Neural crest cell (in vitro differentiated cells): ENCODE measurements around the gene PATE2. TPM values are rescaled to one million over a fixed set of nuclear protein-coding genes. Genes with fewer than 3 reads are reported as not detected.

ENCODE experiments used
- DNase-seq: peaks from one replicate; pipeline ENCODE4 v3.0.0; 2021; ENCODE audit warnings: low read depth, mixed read lengths, low spot score
- H3K27ac Mint-ChIP-seq: one replicate; pipeline ENCODE4 v1.8.0; 2021; ENCODE audit warnings: mild to moderate bottlenecking, mixed read lengths; ENCODE audit not compliant: unreplicated experiment
- H3K27me3 Mint-ChIP-seq: 2 replicates; pipeline ENCODE4 v1.8.0; 2021; ENCODE audit warnings: low read depth, mild to moderate bottlenecking, mixed read lengths
- H3K36me3 Mint-ChIP-seq: 2 replicates; pipeline ENCODE4 v1.8.0; 2021; ENCODE audit warnings: low read depth, mild to moderate bottlenecking, mixed read lengths
- H3K4me1 Mint-ChIP-seq: 2 replicates; pipeline ENCODE4 v1.8.0; 2021; ENCODE audit warnings: mixed read lengths
- H3K4me3 Mint-ChIP-seq: one replicate; pipeline ENCODE4 v1.8.0; 2021; ENCODE audit warnings: mild to moderate bottlenecking, mixed read lengths
- H3K9me3 Mint-ChIP-seq: 2 replicates; pipeline ENCODE4 v1.8.0; 2021; ENCODE audit warnings: mixed read lengths
- CTCF ChIP-seq: fragments of 200-600 bp; sonication (generic); conservative IDR thresholded peaks from 2 replicates; pipeline ENCODE4 v1.5.0; 2021; ENCODE audit warnings: antibody characterized with exemption, mild to moderate bottlenecking
- long read RNA-seq: library from polyadenylated mRNA; unstranded; transcript quantifications from one replicate; pipeline ENCODE4 v2.0.0, GENCODE V29; 2020
- total RNA-seq: library from RNA; stranded (reverse); gene quantifications from 2 replicates; pipeline ENCODE4 v1.2.1, GENCODE V29; 2021

Gene PATE2
- total RNA-seq = 0.70 TPM in 1 of 2 replicates, not detected in the other
- long read RNA-seq = 0 reads

GRCh38 chr11:125778728-125779127 is at the start of gene PATE2:
Gene PATE2 (minus strand): TSS chr11:125778828. CDS start chr11:125778773, 55 bp downstream.
- no peak for DNase-seq
- peaks cover 2% of the 10 kb centered on the region for H3K9me3 Mint-ChIP-seq
- no peaks in the 10 kb centered on the region for H3K4me1 Mint-ChIP-seq
- no peak within 1 kb of the TSS for H3K27ac Mint-ChIP-seq
- no peak for TF ChIP-seq CTCF
- no peaks in the 10 kb centered on the region for H3K36me3 Mint-ChIP-seq
- no peak within 1 kb of the TSS for H3K4me3 Mint-ChIP-seq
- H3K27me3 Mint-ChIP-seq = peaks cover 13% of the 10 kb centered on the region

GRCh38 chr11:125807909-125808308 is 29.3 kb upstream of the PATE2 start:
- no peak overlapping the region for H3K27ac Mint-ChIP-seq
- H3K9me3 Mint-ChIP-seq = peaks cover 6% of the 10 kb centered on the region
- no peaks in the 10 kb centered on the region for H3K4me1 Mint-ChIP-seq
- no peak for TF ChIP-seq CTCF
- no peaks in the 10 kb centered on the region for H3K36me3 Mint-ChIP-seq
- DNase-seq = no peak
- peaks cover 11% of the 10 kb centered on the region for H3K27me3 Mint-ChIP-seq
- H3K4me3 Mint-ChIP-seq = no peak overlapping the region

- TF ChIP-seq CTCF = no peak
- Mint-ChIP-seq H3K4me3 (no peak overlapping the region), H3K27me3 (peaks cover 5% of the 10 kb centered on the region), H3K4me1 (no peaks in the 10 kb centered on the region), H3K36me3 (peaks cover 5% of the 10 kb centered on the region), H3K9me3 (peaks cover 11% of the 10 kb centered on the region), H3K27ac (no peak overlapping the region)
- DNase-seq = no peak
Observed at GRCh38 chr11:125802387-125802786, 23.8 kb upstream of the PATE2 start.

GRCh38 chr11:125799808-125800207 is 21.2 kb upstream of the PATE2 start:
- peaks cover 7% of the 10 kb centered on the region for H3K27me3 Mint-ChIP-seq
- H3K9me3 Mint-ChIP-seq = peaks cover 19% of the 10 kb centered on the region
- no peak for TF ChIP-seq CTCF
- H3K36me3 Mint-ChIP-seq = peaks cover 12% of the 10 kb centered on the region
- no peak for DNase-seq
- H3K4me3 Mint-ChIP-seq = no peak overlapping the region
- no peak overlapping the region for H3K27ac Mint-ChIP-seq
- H3K4me1 Mint-ChIP-seq = no peaks in the 10 kb centered on the region

- Mint-ChIP-seq H3K9me3 (peaks cover 27% of the 10 kb centered on the region), H3K36me3 (peaks cover 15% of the 10 kb centered on the region), H3K4me1 (no peaks in the 10 kb centered on the region), H3K27me3 (peaks cover 10% of the 10 kb centered on the region), H3K27ac (no peak overlapping the region), H3K4me3 (no peak overlapping the region)
- DNase-seq = no peak
- no peak for TF ChIP-seq CTCF
Observed at GRCh38 chr11:125797641-125798040, 19.0 kb upstream of the PATE2 start.

GRCh38 chr11:125790825-125791224 is 12.2 kb upstream of the PATE2 start:
- peaks cover 8% of the 10 kb centered on the region for H3K36me3 Mint-ChIP-seq
- TF ChIP-seq CTCF = no peak
- H3K27ac Mint-ChIP-seq = no peak overlapping the region
- no peaks in the 10 kb centered on the region for H3K4me1 Mint-ChIP-seq
- H3K9me3 Mint-ChIP-seq = peaks cover 22% of the 10 kb centered on the region
- H3K4me3 Mint-ChIP-seq = no peak overlapping the region
- no peak for DNase-seq
- H3K27me3 Mint-ChIP-seq = peaks cover 9% of the 10 kb centered on the region
